ENCODE measurements around the gene CYS1. TPM values are rescaled to one million over a fixed set of nuclear protein-coding genes. Genes with fewer than 3 reads are reported as not detected.
"Not testable (repeated sequence)": the region's sequence is repeated elsewhere in the genome, so short reads cannot be mapped to it uniquely, and the experiment has no call there.

Gene CYS1
- total RNA-seq, 1 experiment from 2014 or later = 3.7 TPM

DNA sequence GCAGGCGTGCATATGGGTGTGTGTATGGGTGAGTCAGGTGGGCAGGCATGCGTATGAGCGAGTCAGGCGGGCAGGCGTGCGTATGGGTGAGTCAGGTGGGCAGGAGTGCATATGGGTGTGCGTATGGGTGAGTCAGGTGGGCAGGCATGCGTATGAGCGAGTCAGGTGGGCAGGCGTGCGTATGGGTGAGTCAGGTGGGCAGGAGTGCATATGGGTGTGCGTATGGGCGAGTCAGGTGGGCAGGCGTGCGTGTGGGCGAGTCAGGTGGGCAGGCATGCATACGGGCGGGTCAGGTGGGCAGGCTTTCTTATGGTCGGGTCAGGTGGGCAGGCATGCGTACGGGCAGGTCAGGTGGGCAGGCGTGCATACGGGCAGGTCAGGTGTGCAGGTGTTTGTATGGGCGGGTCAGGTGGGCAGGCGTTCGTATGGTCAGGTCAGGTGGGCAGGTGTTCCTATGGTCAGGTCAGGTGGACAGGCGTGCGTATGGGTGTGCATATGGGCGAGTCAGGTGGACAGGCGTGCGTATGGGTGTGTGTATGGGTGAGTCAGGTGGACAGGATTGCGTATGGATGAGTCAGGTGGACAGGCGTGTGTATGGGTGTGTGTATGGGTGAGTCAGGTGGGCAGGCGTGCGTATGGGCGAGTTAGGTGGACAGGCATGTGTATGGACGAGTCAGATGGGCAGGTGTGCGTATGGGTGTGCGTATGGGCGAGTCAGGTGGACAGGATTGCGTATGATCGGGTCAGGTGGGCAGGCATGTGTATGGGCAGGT lies 65.6 kb downstream of the CYS1 start:
- Histone ChIP-seq H3K9me3 (ENCODE audit: control insufficient read depth in 1 of 2, insufficient read depth in 1 of 2, low read depth in 1 of 2, low read length in 2 of 2) (peaks cover 0 to 6% of the 10 kb centered on the region in 2 experiments; a peak in 1 of 4 replicates), H3K9ac (ENCODE audit: low read length) (peak overlapping the region; percentile 32; the same call in 1 of the 2 replicates), H3K79me2 (ENCODE audit: insufficient read depth, low read length) (no peaks in the 10 kb centered on the region), H3K4me2 (ENCODE audit: low read length) (peak overlapping the region; percentile 63; the same call in 1 of the 2 replicates), H3K9me2 (ENCODE audit: insufficient read depth) (no peaks in the 10 kb centered on the region), H3K27ac (ENCODE audit: low read depth, low read length) (peak overlapping the region; percentile 78), H3K4me3 (replicated peaks in 1 of 2; ENCODE audit: low read depth in 1 of 2, low read length in 2 of 2) (peak overlapping the region in 1 of 2 experiments; percentile 25; a peak in 1 of 4 replicates), H4K20me1 (ENCODE audit: insufficient read depth) (no peaks in the 10 kb centered on the region), H2AFZ (ENCODE audit: low read depth, low read length, poor library complexity, severe bottlenecking) (no peak overlapping the region), H3K4me1 (ENCODE audit: control insufficient read depth in 1 of 2, insufficient read depth in 2 of 2, low read length in 2 of 2) (peaks cover 7 to 29% of the 10 kb centered on the region in 2 experiments), H3K27me3 (ENCODE audit: insufficient read depth, low read length) (no peaks in the 10 kb centered on the region), H3K36me3 (ENCODE audit: control insufficient read depth in 1 of 2, insufficient read depth in 2 of 2, low read length in 2 of 2) (no peaks in the 10 kb centered on the region)
- CTCF ChIA-PET = no interaction called here
- TF ChIP-seq EZH2phosphoT487 (IDR thresholded peaks at IDR 0.05; ENCODE audit: borderline replicate concordance) (no peak), FOSL1 (IDR thresholded peaks at IDR 0.05; ENCODE audit: low read depth) (no peak)
- TF ChIP-seq, protein P1, sequence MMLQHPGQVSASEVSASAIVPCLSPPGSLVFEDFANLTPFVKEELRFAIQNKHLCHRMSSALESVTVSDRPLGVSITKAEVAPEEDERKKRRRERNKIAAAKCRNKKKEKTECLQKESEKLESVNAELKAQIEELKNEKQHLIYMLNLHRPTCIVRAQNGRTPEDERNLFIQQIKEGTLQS (IDR thresholded peaks at IDR 0.05) = no peak
- DNase-seq (ENCODE audit: low read depth, low spot score) (no peak), ATAC-seq (no peak)
- intact Hi-C loops (cut with micrococcal nuclease) = no loop called here
- POLR2A ChIA-PET = no interaction called here
- BruUV-seq (replicated peaks) = no TSS peak
- RAD21 ChIA-PET (ENCODE audit: low non-redundant PET in 1 of 2, low total read pairs in 2 of 2, uncharacterized antibody in 2 of 2, unreplicated experiment in 2 of 2) = no interaction called here

DNA sequence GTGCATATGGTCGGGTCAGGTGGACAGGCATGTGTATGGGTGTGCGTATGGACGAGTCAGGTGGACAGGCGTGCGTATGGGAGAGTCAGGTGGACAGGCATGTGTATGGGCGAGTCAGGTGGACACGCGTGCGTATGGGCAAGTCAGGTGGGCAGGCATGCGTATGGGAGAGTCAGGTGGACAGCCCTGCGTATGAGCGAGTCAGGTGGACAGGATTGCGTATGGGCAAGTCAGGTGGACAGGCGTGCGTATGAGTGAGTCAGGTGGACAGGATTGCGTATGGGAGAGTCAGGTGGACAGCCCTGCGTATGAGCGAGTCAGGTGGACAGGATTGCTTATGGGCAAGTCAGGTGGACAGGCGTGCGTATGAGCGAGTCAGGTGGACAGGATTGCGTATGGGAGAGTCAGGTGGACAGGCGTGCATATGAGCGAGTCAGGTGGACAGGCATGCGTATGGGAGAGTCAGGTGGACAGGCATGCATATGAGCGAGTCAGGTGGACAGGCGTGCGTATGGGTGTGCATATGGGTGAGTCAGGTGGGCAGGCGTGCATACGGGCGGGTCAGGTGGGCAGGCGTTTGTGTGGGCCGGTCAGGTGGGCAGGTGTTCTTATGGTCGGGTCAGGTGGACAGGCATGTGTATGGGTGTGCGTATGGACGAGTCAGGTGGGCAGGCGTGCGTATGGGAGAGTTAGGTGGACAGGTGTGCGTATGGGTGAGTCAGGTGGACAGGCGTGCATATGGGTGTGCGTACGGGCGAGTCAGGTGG lies 66.4 kb downstream of the CYS1 start:
- H4K20me1 ChIP-seq (ENCODE audit: insufficient read depth); H3K4me2 ChIP-seq (ENCODE audit: low read length); H3K36me3 ChIP-seq (ENCODE audit: control insufficient read depth in 1 of 2, insufficient read depth in 2 of 2, low read length in 2 of 2); RAD21 ChIA-PET (ENCODE audit: low non-redundant PET in 1 of 2, low total read pairs in 2 of 2, uncharacterized antibody in 2 of 2, unreplicated experiment in 2 of 2); CTCF ChIA-PET; H3K27ac ChIP-seq (ENCODE audit: low read depth, low read length); H3K9me2 ChIP-seq (ENCODE audit: insufficient read depth); H3K79me2 ChIP-seq (ENCODE audit: insufficient read depth, low read length); DNase-seq (ENCODE audit: low read depth, low spot score); H3K9ac ChIP-seq (ENCODE audit: low read length); BruUV-seq (replicated peaks); POLR2A ChIA-PET; H2AFZ ChIP-seq (ENCODE audit: low read depth, low read length, poor library complexity, severe bottlenecking); intact Hi-C loops (cut with micrococcal nuclease); ATAC-seq; H3K9me3 ChIP-seq (ENCODE audit: control insufficient read depth in 1 of 2, insufficient read depth in 1 of 2, low read depth in 1 of 2, low read length in 2 of 2); H3K4me3 ChIP-seq (replicated peaks in 1 of 2; ENCODE audit: low read depth in 1 of 2, low read length in 2 of 2); H3K27me3 ChIP-seq (ENCODE audit: insufficient read depth, low read length): not testable (repeated sequence)
- peaks cover 7 to 29% of the 10 kb centered on the region in 2 experiments for H3K4me1 ChIP-seq (ENCODE audit: control insufficient read depth in 1 of 2, insufficient read depth in 2 of 2, low read length in 2 of 2)
